Activated CD4-positive, alpha-beta T cell treated with anti-CD3 and anti-CD28 coated beads, Interleukin-2, amount 50 U/mL, for 4 hours (primary cell): ENCODE measurements around the gene SGMS1.

Experiments
- DNase-seq, 2 experiments: peaks; one replicate each; pipeline ENCODE4 v3.0.0-alpha.2; 2020

The SGMS1 gene

DNA sequence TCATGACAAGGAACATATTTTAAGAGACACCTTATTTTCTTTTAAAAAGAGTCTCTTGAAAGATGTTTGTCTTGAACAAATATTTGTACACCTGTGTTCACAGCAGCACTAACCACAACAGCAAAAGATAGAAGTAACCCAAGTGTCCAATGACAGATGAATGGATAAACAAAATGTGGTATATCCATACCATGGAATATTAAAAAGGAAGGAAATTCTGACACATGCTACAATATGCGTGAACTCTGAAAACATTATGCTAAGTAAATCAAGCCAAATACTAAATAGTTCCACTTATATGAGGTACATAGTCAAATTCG lies 17.8 kb downstream of the SGMS1 start:
- no peak for DNase-seq

DNA sequence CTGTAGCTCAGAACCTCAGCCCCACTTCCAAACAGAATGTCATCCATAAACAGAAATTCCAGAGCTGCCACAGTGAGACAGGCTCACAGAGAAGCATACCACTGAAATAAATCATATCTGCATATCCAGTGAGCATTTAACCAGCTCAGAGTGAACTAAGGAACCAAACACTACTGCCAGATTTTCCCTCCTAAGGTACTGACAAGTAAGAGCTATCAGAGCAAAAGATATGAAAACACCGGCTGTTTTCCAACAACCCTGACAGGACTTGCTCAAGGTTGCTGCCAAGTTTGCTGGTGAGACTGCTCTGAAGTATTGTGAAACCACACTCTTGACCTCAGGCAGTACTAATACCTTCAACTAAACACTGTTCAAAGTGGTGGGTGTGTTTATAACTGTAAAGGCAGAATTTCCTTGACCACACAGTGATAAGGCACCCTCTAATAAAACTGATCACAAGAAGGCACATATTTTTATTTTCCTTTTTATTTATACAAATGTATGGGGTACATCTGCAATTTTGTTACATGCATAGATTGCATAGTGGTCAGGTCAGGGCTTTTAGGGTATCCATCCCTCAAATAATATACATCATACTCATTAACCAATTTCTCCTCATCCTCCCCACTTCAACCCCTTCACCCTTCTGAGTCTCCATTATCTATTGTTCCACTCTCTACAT lies 18.3 kb downstream of the SGMS1 start:
- no peak for DNase-seq

DNA sequence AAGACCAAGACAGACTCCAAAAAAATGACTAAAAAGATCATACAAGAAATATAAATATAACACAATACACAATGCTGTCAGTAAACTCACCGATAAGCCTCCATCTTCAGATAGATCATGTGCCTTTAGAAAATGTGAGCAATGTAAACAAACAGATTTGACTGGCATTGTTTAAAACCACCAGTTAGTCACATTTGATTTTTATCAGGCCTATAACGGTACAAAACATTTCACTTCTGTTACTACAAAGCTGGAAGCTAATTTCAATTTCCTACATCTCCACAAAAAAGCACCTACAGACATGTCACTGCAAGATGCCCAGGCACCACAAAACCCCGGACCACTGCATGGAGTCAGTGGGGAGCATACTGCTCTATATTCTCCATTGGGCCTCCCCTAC lies 18.9 kb downstream of the SGMS1 start:
- DNase-seq: no peak

DNA sequence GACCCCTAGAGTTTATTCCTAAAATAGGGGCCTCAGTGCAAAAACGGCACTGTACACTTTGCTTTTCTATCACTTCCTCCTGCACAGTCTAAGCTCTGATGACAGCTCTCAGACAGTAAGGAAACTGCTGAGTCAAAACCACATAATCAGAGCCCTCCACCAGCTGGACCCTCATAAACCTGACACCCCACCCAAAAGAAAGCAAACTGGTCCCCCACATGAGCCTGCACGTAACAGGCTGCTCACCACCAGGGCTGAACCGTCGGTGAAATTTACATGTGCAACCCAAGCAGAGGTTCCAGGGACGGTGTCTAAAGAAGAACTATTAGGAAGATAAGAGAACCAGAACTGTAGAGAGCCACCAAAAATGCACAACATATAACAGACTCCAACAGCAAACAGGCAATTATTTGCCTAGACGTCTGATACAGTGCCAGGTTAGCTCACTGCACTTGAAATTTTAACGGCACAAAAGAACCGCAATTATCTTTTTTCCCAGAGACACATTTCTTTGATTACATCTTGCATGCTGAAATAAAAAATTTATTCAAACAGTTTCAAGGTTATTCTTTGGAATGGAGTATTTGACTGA lies 19.6 kb downstream of the SGMS1 start:
- DNase-seq: no peak

DNA sequence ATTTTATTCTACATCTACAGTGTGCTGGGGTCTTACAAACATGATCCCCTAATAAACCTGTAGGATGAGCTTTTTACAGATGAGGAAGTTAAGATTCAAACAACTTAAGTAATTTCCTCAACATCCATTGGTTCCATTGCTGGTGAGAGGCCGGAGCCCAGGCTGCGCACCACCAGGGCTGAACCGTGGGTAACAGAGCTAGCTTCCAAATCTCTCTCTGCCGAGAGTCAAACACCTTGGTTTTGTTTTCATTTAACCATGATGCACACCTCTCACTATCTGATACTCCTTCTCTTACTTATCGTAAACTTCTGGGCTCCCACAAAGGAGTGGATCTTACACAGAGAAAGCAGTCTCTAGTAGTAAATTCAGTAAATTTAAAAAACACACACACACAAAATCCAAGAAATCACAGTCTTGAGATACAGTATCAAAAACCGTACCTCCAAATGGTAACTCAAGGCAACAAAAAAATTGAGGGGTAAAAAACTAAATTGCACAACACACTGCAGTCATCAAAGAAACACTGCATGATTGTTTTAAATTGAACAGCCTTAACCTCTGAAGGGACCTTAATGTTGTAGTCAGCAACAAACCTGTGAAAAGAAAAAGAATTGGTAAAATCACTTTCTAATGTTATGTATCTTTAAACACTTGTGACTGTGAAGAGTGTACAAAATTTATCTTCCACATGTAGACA lies 20.5 kb downstream of the SGMS1 start:
- no peak for DNase-seq

DNA sequence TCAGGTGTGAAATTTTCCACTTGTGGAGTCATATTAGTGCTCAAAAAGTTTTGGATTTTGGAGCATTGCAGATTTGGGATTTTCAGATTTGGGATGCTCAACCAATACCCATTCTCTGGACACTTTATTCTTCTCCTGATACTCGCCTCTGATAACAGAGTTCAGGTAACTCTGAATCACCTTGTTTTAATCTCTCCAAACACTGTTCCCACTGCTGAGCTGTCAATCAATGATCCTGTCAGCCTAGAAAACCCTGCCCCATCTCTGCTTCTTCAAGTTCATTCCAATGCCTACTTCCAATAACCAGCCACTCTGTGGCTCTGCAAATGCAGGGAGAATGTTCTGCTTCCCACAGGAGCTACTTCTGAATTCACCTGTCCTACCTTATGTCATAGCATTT lies 21.8 kb downstream of the SGMS1 start:
- DNase-seq: no peak

DNA sequence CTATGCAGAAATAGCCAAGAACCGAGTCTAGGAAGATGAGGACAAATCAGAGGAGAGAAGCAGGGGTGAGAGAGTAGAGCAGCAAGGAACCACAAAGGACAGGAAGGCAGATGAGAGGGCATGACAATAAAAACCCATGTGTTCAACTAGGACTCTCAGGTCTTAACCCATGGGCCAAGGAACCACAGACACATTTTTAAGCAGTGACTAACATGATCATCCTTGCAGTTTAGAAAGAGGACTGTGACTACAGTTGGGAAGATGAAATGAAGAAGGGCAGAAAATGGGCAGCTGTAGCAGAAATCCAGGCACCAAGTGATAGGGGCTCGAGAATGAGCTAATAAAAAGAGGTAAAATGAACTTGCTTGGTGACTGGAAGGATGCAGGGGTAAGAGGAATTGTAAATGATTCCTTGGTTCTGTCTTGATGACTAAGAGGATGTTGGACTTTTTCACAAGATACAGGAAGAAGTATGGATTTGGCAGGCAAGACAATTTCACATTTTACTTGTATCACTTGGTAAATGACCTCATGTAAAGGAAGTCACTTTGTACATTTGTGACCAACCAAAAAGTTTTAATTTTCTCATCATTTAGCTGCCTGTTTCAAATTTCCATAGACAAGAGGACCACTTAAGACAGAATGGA lies 22.8 kb downstream of the SGMS1 start:
- DNase-seq: no peak

DNA sequence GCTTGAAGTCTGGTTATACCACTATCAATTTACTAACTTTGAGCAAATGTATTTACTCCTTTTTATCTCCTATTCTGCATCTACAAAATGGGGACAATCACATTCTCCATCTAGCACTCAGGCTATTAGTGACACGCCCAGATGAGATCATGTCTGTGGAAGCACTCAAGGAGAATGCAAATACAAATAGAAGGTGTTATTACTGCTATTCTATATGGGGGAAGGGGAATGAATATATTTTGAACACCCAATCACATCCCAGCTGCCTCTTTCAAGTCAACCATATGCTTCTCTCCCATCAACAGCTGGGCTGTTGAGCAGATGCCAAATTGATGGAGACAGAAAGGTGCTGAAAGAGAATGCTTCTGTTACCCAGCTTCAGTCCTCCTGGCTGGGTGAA lies 23.5 kb downstream of the SGMS1 start:
- no peak for DNase-seq

DNA sequence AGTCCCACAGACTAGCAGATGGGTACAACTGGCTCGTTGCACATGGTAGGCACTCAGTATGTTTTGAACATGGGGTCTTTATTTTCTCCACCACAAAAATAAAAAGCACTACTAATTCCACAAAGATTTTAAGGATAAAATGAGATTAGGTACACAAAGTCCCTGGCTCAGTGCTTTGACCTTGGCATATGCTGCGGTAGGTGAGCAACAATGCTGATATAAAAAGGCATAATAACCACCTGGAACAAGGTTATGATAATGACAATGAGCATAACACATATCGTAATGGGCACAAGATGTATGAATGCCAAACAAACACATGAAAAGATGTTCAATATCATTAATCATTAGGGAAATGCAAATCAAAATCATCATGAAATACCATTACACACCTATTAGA lies 26.9 kb downstream of the SGMS1 start:
- DNase-seq: no peak

DNA sequence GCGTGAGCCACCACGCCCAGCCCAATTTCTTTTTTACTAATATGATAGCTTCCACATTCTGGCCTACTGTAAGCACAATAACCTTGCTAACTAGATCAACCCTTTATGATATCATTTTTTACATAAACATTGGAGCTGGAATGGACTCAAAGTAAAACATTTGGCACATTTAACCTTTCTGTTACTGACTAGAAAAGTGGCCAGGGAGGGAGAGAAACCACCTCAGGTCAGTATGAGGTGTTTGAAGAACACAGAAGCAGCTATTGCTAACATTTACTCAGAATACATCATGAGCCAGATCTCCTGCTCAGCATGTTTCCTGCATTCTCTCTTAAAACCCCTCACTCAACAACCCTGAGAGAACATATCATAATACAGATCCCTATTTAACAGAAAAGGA lies 27.3 kb downstream of the SGMS1 start:
- DNase-seq: no peak

DNA sequence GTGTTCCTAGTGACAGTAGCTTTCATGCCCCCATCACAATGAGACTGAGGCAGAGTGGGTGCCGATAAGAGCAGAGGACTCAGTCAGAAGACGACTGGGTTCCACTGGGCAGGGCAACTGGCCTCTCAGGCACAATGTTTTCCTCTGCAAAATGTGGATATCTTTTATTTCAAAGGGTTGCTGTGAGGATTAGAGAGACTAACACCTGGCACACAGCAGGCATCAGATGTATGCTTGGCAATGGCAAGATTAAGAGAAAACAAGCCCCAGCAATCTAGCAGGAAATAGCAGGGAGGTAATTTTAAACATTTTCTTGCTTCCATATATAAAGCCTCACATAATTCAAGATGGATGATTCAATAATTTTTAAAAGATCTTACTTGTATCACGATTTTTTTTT lies 28.0 kb downstream of the SGMS1 start:
- DNase-seq: no peak

DNA sequence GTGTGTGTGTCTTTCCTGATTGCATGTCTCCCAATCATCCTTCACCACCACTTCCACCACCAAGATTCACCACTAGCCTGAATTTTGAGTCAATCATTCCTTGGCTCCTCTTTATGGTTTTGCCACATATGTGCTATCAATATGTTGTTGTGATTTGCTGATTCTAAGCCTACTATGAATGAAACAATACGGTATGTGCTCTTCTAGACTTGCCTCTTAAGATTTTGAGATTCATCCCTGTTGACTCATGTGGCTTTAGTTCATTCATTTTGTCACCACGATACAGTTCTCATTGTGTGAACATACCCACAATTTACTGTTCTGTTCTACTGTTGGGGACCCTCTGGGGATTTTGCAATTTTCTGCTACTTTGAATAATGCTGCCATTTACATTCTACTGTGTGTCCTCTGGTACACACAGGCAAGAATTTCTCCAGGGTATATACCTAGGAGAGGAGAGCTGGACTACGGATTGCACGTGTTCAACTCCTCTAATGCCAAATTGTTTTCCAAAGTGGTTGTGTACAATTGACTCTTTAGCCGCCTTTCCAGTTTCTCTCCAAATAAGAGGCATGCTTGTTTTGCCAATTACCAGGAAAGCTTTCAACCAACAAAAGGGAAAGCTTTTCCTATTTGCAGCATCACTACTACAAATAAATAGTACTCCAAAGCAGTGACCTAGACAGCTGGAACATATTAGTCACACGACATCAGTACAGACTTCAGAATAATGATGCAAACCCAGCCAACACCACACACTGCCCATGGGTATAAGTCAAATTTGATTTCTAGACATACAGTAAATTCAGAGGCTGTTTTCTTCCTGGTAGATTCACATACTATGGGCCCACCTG lies 30.0 kb downstream of the SGMS1 start:
- no peak for DNase-seq

DNA sequence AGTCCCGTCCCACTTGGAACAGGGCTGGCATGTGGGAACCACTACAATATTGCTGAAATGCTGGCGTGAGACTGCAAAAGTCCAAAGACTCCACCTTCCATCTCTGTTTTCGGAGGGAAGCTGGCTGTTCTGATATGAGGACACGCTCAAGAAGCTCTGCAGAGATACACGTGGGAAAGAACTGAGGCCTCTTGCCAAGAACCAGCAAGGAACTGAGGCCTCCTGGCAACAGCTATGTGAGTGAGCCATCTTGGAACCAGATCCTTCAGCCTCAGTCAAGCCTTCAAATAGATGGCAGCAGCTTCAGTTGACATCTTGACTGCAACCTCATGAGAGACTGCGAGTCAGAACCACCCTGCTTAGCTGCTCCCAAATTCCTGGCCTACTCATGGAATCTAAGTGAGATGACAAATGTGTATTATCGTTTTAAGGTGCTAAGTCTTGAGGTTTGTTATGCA lies 30.8 kb downstream of the SGMS1 start:
- DNase-seq: no peak

DNA sequence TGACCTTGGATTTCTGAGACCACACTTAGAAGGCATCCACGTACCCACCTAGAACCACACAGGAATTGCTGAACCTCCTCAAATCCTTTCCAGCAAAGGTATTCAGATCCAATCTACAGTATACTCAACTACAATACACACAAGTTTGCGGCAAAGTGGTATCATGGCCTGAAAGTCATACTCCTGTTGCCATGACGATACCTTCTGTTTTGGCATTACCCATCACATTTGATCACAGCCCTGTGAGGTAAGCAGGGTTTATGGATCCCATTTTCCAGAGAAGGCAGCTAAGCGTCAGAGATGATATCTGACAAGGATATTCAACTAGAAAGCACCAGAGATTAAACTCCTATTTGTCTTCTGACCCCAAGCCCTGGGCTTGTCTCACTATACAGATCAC lies 32.8 kb downstream of the SGMS1 start:
- DNase-seq: no peak

DNA sequence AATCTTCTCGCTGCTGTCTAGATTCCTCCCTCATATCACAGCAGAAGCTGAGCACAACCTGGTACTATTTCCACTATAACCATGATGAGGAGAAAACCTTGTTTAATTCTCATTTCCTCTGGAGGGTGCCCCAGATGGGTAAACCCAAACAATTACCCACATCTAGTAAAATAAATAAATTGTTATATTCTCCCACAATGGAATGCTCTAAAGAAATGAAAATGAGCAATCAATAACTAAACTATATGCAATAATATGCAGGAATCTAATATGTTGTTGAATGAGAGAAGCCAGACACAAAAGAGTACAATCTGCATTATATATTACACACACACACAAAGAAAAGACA lies 37.0 kb downstream of the SGMS1 start:
- no peak for DNase-seq

DNA sequence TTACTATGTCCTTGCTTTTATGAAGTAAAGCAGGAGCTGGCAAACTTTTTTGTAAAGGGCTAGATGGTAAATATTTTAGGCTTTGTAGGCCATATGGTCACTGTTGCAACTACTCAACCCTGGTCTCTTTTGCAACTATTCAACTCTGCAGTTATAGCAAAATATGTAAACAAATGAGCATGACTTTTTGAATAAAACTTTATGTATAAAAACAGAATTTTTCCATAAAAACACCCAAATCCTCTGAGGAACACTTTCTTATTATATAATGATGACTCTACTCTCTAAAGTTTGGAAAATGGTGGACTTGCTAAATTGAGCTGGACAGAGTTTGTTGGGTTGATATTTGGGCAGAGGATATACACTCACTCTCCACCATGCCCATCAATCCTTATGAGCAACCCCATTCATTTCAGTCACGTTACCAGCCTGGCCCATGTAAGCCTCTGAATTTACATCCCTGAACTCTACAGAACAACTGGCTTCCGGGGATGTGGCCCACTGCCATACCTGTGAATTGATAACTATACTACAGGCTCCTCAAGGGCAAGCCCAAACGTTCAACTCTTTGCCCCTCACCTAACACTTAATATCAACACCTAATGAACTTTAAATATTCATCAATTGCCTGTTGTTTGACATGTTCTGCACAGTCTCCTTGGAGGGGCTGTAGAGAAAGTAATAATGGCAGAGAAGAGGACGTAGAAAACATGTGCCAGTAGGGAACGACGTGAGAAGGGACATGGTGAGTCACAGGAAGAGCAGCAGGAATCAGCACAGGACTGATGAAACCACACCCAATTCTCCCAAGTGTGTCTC lies 37.6 kb downstream of the SGMS1 start:
- no peak for DNase-seq

DNA sequence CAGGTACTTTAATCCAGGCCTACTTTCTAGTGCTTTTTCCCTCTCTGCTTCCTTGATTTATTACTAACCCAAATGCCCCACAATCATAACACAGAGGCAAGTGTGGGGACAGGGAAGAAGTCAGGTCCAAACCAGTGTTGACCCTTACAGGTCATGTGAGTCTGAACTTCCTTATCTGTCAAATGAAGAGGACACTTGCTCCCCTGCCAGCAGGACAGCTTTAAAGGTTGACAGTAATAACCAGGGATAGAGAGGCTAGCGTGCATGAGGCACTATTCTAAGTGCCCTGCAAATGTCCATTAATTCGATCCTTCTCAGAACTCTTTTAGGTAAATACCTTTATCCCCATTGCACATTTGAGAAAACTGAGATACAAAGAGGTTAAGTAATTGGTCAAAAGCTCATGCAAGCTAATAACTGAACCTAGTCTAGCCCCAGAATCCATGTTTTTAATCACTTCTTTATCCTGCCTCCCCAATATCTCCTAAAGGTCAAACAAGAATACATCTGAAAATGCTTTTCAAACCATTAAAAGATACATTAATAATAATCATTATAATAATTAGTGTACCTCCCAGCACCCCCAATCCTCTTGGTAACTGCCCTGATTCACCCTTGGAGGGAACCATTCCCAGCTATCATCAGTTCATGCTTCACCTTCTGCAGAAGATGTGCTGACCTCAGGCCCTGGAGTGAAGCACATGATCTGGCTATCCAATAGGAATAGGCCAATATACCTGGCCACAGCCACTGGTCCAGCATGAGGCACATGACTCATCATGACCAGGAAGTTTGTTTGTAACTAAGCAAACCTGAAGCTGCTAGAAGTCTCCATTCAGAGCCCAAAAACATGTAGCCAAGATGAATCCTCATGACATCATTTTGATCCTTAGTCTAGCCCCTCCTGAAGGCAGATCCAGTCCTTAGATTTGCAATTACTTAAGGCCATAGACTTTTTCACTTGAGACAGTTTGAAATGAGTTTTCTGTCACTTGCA lies 40.7 kb downstream of the SGMS1 start:
- DNase-seq: no peak

DNA sequence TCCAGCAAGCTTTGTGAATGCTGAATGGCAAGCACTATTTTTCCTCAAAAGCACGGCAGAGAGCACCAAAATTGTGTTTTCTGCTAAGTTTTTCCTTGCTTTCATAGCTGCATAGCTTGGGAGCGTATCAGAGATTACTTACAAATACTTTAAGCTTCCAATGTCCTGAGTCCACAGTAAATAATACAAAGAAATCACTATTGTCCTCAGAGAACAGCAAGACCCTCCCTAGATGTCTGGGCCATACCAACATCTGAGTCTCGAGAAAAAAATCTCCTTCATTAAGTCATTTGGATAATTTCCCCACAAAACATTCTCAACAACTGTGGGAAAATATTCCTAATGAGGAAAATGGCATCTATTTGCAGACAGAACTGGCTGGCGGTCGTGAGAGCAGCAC lies 41.7 kb downstream of the SGMS1 start:
- no peak for DNase-seq

DNA sequence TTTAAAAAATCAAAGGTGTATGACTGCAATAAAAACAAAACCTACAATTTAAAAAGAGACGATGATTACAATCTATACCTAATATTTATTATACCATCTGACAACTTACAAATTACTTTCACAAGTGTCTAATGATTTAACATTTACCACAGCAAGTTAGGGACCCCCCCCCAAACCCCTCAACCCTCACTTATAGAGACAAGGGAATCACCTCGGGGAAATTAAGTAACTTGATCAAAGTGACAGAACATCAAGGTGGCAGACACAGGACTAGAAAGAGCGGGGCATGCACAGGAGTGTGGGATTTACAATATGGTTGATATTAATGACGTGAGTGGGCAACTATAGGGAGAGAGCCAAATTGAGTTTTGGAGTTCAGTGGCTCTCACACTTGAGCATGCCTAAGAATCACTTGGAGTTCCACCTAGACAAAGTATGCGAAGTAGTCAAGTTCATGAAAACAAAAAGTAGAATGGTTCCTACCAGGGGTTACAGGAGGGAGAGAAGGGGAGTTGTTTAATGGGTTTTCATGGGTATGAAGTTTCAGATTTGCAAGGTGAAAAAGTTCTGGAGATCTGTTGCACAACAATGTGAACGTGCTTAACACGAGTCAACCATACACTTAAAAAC lies 43.4 kb downstream of the SGMS1 start:
- DNase-seq: no peak

DNA sequence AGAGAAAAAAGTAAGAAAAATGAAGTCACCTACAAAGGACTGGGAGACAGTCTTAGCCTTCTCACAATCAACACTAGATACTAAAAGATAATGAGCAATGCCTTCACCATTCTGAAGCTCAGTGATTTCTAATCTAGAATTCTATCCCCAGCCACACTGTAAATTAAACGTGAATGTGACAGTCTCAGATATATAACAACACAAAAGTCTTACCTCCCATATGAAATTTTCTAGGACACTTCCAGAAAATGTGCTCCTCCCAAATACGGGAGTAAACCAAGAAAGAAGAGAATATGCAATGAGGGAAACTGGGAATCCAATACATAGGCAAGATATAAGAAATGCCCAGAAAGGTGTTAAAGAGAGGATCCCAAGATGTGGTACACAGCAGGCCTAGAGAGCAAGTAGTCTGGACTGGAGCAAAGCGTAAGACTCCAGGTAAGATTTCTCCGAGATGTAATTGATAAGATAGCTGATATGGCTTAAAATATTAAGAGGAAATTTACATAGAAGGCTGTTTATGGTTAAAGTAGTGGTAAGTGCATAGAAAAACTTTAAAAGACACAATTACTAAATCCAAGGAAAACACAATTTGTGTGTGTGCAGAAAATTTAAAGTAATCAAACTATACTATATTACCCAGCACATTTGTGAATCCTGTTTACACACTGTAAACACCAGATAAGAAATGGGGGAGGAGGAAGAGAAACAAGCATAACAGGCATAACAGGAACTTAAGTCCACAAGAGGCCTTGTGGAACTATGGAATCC lies 44.1 kb downstream of the SGMS1 start:
- no peak for DNase-seq
